Type B pancreatic cell (in vitro differentiated cells): ENCODE measurements around the gene MRPL32. TPM values are rescaled to one million over a fixed set of nuclear protein-coding genes. Genes with fewer than 3 reads are reported as not detected.
A peak's percentile ranks its signal among the peaks of the same experiment; 100 is the strongest.

ENCODE experiments used
- DNase-seq: peaks from one replicate; pipeline ENCODE4 v3.0.0; 2021; ENCODE audit warnings: mixed read lengths; ENCODE audit not compliant: unreplicated experiment; ENCODE audit errors: extremely low spot score
- H3K27ac Mint-ChIP-seq: 2 replicates; pipeline ENCODE4 v1.8.0; 2021; ENCODE audit warnings: mild to moderate bottlenecking, mixed read lengths
- H3K27me3 Mint-ChIP-seq: 2 replicates; pipeline ENCODE4 v1.8.0; 2021; ENCODE audit warnings: mixed read lengths
- H3K36me3 Mint-ChIP-seq: 2 replicates; pipeline ENCODE4 v1.8.0; 2021; ENCODE audit warnings: mixed read lengths
- H3K4me1 Mint-ChIP-seq: one replicate; pipeline ENCODE4 v1.8.0; 2021; ENCODE audit warnings: mixed read lengths; ENCODE audit not compliant: unreplicated experiment
- H3K4me3 Mint-ChIP-seq: 2 replicates; pipeline ENCODE4 v1.8.0; 2021; ENCODE audit warnings: mild to moderate bottlenecking, mixed read lengths
- H3K9me3 Mint-ChIP-seq: 2 replicates; pipeline ENCODE4 v1.8.0; 2021; ENCODE audit warnings: mixed read lengths
- CTCF ChIP-seq: fragments of 200-600 bp; sonication (generic); conservative IDR thresholded peaks from 2 replicates; pipeline ENCODE4 v1.5.0; 2021; ENCODE audit warnings: antibody characterized with exemption, mild to moderate bottlenecking
- total RNA-seq: library from RNA; stranded (reverse); gene quantifications from 2 replicates; pipeline ENCODE4 v1.2.1, GENCODE V29; 2021; ENCODE audit warnings: low replicate concordance

The MRPL32 gene
- total RNA-seq, 1 donor from 2014 or later = 62.8 TPM

GRCh38 chr7:42910306-42910705, 21.9 kb upstream of the MRPL32 start:
- Mint-ChIP-seq H3K9me3 (no peaks in the 10 kb centered on the region), H3K27ac (no peak overlapping the region), H3K36me3 (peaks cover 3% of the 10 kb centered on the region), H3K27me3 (no peaks in the 10 kb centered on the region), H3K4me3 (peak overlapping the region; percentile 96), H3K4me1 (peaks cover 14% of the 10 kb centered on the region)
- TF ChIP-seq CTCF = no peak
- no peak for DNase-seq

- H3K4me1 Mint-ChIP-seq = peaks cover 11% of the 10 kb centered on the region
- no peaks in the 10 kb centered on the region for H3K9me3 Mint-ChIP-seq
- peaks cover 11% of the 10 kb centered on the region for H3K36me3 Mint-ChIP-seq
- peak within 1 kb of the TSS; percentile 96 for H3K4me3 Mint-ChIP-seq
- peak; percentile 98 for DNase-seq
- TF ChIP-seq CTCF = peak; percentile 25
- H3K27me3 Mint-ChIP-seq = no peaks in the 10 kb centered on the region
- peak within 1 kb of the TSS; percentile 83 for H3K27ac Mint-ChIP-seq
These were observed 20.4 kb upstream of the MRPL32 start, which contains the start of gene C7orf25 for GRCh38 chr7:42911454-42912447. Gene C7orf25, minus strand, starts transcription at chr7:42912070. Its CDS starts 1,170 bp downstream, at chr7:42910900.

GRCh38 chr7:42913591-42913990, 18.6 kb upstream of the MRPL32 start:
- no peak overlapping the region for H3K4me3 Mint-ChIP-seq
- peaks cover 5% of the 10 kb centered on the region for H3K4me1 Mint-ChIP-seq
- TF ChIP-seq CTCF = no peak
- H3K36me3 Mint-ChIP-seq = peaks cover 14% of the 10 kb centered on the region
- no peaks in the 10 kb centered on the region for H3K27me3 Mint-ChIP-seq
- no peaks in the 10 kb centered on the region for H3K9me3 Mint-ChIP-seq
- DNase-seq = no peak
- H3K27ac Mint-ChIP-seq = no peak overlapping the region

GRCh38 chr7:42914009-42914408, 18.2 kb upstream of the MRPL32 start:
- Mint-ChIP-seq H3K4me1 (peaks cover 5% of the 10 kb centered on the region), H3K9me3 (no peaks in the 10 kb centered on the region), H3K27ac (no peak overlapping the region), H3K36me3 (peaks cover 14% of the 10 kb centered on the region), H3K4me3 (no peak overlapping the region), H3K27me3 (no peaks in the 10 kb centered on the region)
- no peak for DNase-seq
- TF ChIP-seq CTCF = no peak

GRCh38 chr7:42914421-42915045, 17.6 kb upstream of the MRPL32 start:
- peaks cover 5% of the 10 kb centered on the region for H3K4me1 Mint-ChIP-seq
- H3K27ac Mint-ChIP-seq = no peak overlapping the region
- TF ChIP-seq CTCF = no peak
- H3K9me3 Mint-ChIP-seq = no peaks in the 10 kb centered on the region
- peaks cover 16% of the 10 kb centered on the region for H3K36me3 Mint-ChIP-seq
- DNase-seq = no peak
- H3K4me3 Mint-ChIP-seq = no peak overlapping the region
- no peaks in the 10 kb centered on the region for H3K27me3 Mint-ChIP-seq
